Stimulated activated CD8-positive, alpha-beta memory T cell treated with anti-CD3 and anti-CD28 coated beads, Interleukin-12 subunit alpha, Interleukin-12 subunit beta, amount 100 ng/mL, for 24 hours (primary cell): ENCODE data around the gene UNKL.

Experiments
- DNase-seq: peaks from one replicate; pipeline ENCODE4 v3.0.0-alpha.2; 2020; ENCODE audit errors: extremely low read depth

The UNKL gene

GRCh38 chr16:1377406-1378010 is 37.0 kb downstream of the UNKL start:
- DNase-seq, result no peak

- DNase-seq, result no peak
These were observed 38.6 kb downstream of the UNKL start for GRCh38 chr16:1375741-1376410.

- DNase-seq, result no peak
These were observed 39.2 kb downstream of the UNKL start for GRCh38 chr16:1375298-1375640.

GRCh38 chr16:1374418-1375297 is 39.8 kb downstream of the UNKL start:
- no peak for DNase-seq

- DNase-seq, result no peak
These were observed 42.1 kb downstream of the UNKL start for GRCh38 chr16:1372292-1372950.

GRCh38 chr16:1371054-1371978 is 43.2 kb downstream of the UNKL start:
- DNase-seq, result no peak

- no peak for DNase-seq
These were observed 46.9 kb downstream of the UNKL start for GRCh38 chr16:1367486-1368174.

GRCh38 chr16:1366712-1367299 is 47.7 kb downstream of the UNKL start:
- no peak for DNase-seq

GRCh38 chr16:1366060-1366711 is 48.3 kb downstream of the UNKL start:
- DNase-seq, result no peak

- DNase-seq, result no peak
These were observed 50.0 kb downstream of the UNKL start for GRCh38 chr16:1364510-1364909.

- no peak for DNase-seq
These were observed 50.9 kb downstream of the UNKL start for GRCh38 chr16:1363501-1364041.

- no peak for DNase-seq
These were observed 51.7 kb downstream of the UNKL start for GRCh38 chr16:1362807-1363206.

- no peak for DNase-seq
These were observed 52.7 kb downstream of the UNKL start for GRCh38 chr16:1361685-1362360.

GRCh38 chr16:1357906-1358566 is 56.5 kb downstream of the UNKL start:
- no peak for DNase-seq

- no peak for DNase-seq
These were observed 58.2 kb downstream of the UNKL start for GRCh38 chr16:1356061-1356900.

- no peak for DNase-seq
These were observed 58.9 kb downstream of the UNKL start for GRCh38 chr16:1355591-1355990.

GRCh38 chr16:1354815-1355540 is 59.5 kb downstream of the UNKL start:
- no peak for DNase-seq
